ENCODE results near the gene PLA2G2E.

The PLA2G2E gene

DNA sequence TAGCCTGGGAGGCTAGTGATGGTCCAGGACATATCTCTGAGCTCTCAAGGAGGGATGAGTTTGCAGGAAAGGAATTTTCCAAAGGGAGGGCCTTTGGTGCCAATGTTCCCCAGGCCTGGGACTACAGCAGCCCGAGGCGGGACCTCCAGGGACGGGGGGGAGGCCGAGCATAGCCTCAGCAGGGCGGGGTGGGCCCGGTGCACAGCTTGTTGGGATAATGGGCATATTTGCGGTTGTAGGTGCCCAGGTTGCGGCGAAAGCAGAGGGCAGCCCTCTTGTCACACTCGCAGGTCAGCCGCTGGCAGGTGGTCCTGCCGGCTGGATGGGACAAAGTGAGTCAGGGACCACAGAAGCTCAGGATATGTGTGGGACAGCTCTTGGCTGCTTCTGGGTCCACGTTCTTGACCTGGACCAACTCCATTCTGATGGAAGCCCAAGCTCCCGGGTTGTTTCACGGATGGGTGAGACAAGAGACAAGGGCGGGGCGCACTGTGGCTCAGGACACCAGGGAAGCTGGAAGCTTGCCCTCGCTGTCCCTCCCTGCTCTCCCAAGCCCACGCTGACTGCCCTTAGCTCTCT lies 3.2 kb downstream of the PLA2G2E start:
- H3K36me3 ChIP-seq = no peaks in the 10 kb centered on the region
- H3K4me3 ChIP-seq (ENCODE audit: low read depth, low read length) = no peak overlapping the region
- H3K4me1 ChIP-seq = no peaks in the 10 kb centered on the region
- H3K9me3 ChIP-seq = no peaks in the 10 kb centered on the region
- no peak for DNase-seq
- TF ChIP-seq, protein P1, sequence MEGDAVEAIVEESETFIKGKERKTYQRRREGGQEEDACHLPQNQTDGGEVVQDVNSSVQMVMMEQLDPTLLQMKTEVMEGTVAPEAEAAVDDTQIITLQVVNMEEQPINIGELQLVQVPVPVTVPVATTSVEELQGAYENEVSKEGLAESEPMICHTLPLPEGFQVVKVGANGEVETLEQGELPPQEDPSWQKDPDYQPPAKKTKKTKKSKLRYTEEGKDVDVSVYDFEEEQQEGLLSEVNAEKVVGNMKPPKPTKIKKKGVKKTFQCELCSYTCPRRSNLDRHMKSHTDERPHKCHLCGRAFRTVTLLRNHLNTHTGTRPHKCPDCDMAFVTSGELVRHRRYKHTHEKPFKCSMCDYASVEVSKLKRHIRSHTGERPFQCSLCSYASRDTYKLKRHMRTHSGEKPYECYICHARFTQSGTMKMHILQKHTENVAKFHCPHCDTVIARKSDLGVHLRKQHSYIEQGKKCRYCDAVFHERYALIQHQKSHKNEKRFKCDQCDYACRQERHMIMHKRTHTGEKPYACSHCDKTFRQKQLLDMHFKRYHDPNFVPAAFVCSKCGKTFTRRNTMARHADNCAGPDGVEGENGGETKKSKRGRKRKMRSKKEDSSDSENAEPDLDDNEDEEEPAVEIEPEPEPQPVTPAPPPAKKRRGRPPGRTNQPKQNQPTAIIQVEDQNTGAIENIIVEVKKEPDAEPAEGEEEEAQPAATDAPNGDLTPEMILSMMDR (IDR thresholded peaks at IDR 0.05; ENCODE audit: low read depth, low read length) = no peak
- no peaks in the 10 kb centered on the region for H3K27me3 ChIP-seq

DNA sequence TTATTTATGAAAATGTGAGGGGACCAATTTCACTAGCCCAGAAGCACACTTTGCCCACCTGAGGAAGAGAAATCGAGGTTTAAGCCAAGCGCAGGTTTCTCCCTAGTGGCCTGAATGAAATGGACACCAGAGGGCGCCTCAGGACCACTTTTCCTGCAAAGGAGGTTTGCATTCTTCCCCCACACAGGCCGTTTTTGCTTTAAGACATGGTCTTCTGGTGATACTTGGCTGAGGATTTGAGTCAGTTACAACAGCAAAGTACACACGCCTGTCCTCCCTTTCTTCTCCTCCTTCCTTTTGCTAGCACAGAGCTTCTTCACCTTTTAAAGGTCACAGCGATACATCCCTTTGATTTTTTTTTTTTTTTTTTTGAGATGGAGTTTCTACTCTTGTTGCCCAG lies 5.4 kb downstream of the PLA2G2E start:
- no peaks in the 10 kb centered on the region; the same call in 1 of the 2 replicates for H3K36me3 ChIP-seq
- H3K27me3 ChIP-seq = no peaks in the 10 kb centered on the region
- TF ChIP-seq, protein P1 (IDR thresholded peaks at IDR 0.05; ENCODE audit: low read depth, low read length) = peak; percentile 79
- peak; percentile 77 for DNase-seq
- no peak overlapping the region for H3K4me3 ChIP-seq (ENCODE audit: low read depth, low read length)
- no peaks in the 10 kb centered on the region for H3K4me1 ChIP-seq
- no peaks in the 10 kb centered on the region for H3K9me3 ChIP-seq

DNA sequence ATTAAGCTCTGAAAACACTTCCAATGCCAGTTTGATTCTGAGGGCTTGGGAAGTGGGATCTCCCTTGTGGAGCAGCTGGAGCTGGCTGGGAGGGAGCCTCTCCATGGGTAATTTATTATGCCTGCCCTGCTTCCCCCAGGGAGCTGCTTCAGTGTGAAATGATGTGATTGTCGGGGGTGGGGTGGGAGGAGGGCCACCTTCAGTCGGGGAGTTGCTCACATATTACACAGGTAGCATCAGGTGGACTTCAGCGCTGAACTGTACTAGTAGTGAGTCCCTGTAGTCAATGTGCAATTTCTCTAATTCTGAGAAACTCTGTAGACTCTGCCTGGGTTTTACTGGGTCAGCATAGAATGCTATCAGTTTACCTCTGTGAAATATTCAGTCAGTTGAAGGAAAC lies 12.8 kb downstream of the PLA2G2E start:
- H3K4me1 ChIP-seq = no peaks in the 10 kb centered on the region
- H3K9me3 ChIP-seq = no peaks in the 10 kb centered on the region
- peaks cover 24% of the 10 kb centered on the region for H3K36me3 ChIP-seq
- TF ChIP-seq, protein P1 (IDR thresholded peaks at IDR 0.05; ENCODE audit: low read depth, low read length) = no peak
- DNase-seq = no peak
- no peak overlapping the region for H3K4me3 ChIP-seq (ENCODE audit: low read depth, low read length)
- no peaks in the 10 kb centered on the region for H3K27me3 ChIP-seq

DNA sequence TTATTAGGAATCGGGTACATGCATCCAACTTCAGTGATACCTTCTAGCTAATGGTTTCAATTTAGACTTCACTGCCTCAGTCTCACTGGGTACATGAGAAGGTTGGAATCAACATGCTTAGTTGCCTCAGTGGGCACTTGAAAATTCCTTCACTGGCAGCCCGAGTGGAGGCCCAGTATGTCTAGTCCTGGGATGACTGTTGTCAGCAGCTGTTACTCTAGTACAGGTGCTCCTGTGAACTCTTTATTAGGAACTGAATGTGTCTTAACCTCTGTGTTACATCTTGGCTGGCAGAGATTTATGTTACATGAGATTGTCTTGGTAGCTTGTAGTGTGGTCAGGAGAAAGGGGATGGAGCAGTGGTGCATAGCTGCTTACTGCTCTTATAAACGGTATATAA lies 13.4 kb downstream of the PLA2G2E start:
- H3K9me3 ChIP-seq = no peaks in the 10 kb centered on the region
- DNase-seq = no peak
- no peaks in the 10 kb centered on the region for H3K4me1 ChIP-seq
- H3K4me3 ChIP-seq (ENCODE audit: low read depth, low read length) = no peak overlapping the region
- no peaks in the 10 kb centered on the region for H3K27me3 ChIP-seq
- peaks cover 24% of the 10 kb centered on the region for H3K36me3 ChIP-seq
- TF ChIP-seq, protein P1 (IDR thresholded peaks at IDR 0.05; ENCODE audit: low read depth, low read length) = no peak

DNA sequence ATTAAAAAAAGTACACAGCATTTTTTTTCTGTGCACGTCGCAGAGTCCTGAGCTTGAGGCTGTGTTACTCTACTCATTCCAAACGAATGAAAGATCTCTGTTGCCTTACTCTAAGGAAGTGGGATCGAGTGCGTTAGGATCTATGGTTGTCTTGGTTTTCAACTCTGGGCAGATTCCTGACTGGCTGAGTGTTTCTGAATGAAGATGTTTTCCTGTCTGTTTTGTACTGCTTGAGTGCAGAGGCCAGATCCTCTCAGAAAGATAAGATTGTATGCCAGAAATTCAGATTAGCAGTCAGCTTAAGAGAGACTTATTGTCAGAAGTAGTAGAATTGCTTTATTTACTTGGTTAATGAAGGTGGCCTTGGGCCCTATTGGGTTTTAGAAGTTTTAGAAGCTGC lies 14.0 kb downstream of the PLA2G2E start:
- H3K9me3 ChIP-seq = no peaks in the 10 kb centered on the region
- TF ChIP-seq, protein P1 (IDR thresholded peaks at IDR 0.05; ENCODE audit: low read depth, low read length) = no peak
- no peaks in the 10 kb centered on the region for H3K4me1 ChIP-seq
- peaks cover 24% of the 10 kb centered on the region for H3K36me3 ChIP-seq
- no peak overlapping the region for H3K4me3 ChIP-seq (ENCODE audit: low read depth, low read length)
- DNase-seq = no peak
- H3K27me3 ChIP-seq = no peaks in the 10 kb centered on the region

DNA sequence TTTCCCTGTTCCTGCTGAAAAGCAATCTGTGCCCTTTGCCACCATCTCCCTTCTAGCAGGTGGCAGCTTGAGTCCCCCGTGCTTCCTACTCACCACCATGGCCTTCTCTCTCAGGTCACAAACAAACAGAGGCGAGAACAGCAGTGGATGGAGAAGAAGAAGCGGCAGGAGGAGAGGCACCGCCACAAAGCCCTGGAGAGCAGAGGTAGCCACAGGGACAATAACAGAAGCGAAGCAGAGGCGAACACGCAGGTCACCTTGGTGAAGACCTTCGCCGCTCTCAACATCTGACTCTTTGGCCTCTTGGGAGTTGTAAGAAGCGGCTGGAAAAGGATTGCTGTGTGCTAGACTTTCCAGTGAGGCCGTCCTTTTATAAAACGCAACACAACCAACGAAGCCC lies 16.0 kb downstream of the PLA2G2E start:
- Histone ChIP-seq H3K27me3 (no peaks in the 10 kb centered on the region), H3K36me3 (peaks cover 23% of the 10 kb centered on the region), H3K4me1 (no peaks in the 10 kb centered on the region), H3K9me3 (no peaks in the 10 kb centered on the region), H3K4me3 (ENCODE audit: low read depth, low read length) (no peak overlapping the region)
- TF ChIP-seq, protein P1 (IDR thresholded peaks at IDR 0.05; ENCODE audit: low read depth, low read length) = no peak
- no peak for DNase-seq

All from BE2C (cell line).